H9 (cell line): ENCODE results near the gene PEX14. TPM values are rescaled to one million over a fixed set of nuclear protein-coding genes. Genes with fewer than 3 reads are reported as not detected.

Experiments
- DNase-seq: peaks from one replicate; pipeline ENCODE4 v3.0.0-alpha.2; 2017
- H2AFZ ChIP-seq: one replicate; pipeline ENCODE4 v1.6.1; 2013; ENCODE audit warnings: mild to moderate bottlenecking, low read length, control low read depth, moderate library complexity
- H2AK5ac ChIP-seq: 2 replicates; pipeline ENCODE4 v1.6.1; 2013; ENCODE audit warnings: low read length, control low read depth, mixed read lengths; ENCODE audit not compliant: insufficient read length
- H2BK120ac ChIP-seq: one replicate; pipeline ENCODE4 v1.6.1; 2013; ENCODE audit warnings: low read depth, mild to moderate bottlenecking, low read length, control low read depth, inconsistent platforms; ENCODE audit not compliant: poor library complexity, severe bottlenecking
- H2BK12ac ChIP-seq: 2 replicates; pipeline ENCODE4 v1.6.1; 2013; ENCODE audit warnings: low read length, control low read depth, mixed read lengths, low read depth; ENCODE audit not compliant: insufficient read length
- H2BK15ac ChIP-seq: 2 replicates; pipeline ENCODE4 v1.6.1; 2013; ENCODE audit warnings: low read depth, low read length, control low read depth
- H2BK20ac ChIP-seq: one replicate; pipeline ENCODE4 v1.6.1; 2013; ENCODE audit warnings: low read depth, mild to moderate bottlenecking, low read length, control low read depth, inconsistent platforms; ENCODE audit not compliant: poor library complexity, severe bottlenecking
- H2BK5ac ChIP-seq: 2 replicates; pipeline ENCODE4 v1.6.1; 2013; ENCODE audit warnings: low read length, control low read depth, mixed read lengths; ENCODE audit not compliant: insufficient read length
- H3K14ac ChIP-seq: 2 replicates; pipeline ENCODE4 v1.6.1; 2013; ENCODE audit warnings: low read length, control low read depth; ENCODE audit not compliant: insufficient read depth
- H3K18ac ChIP-seq: 2 replicates; pipeline ENCODE4 v1.6.1; 2013; ENCODE audit warnings: low read depth, mild to moderate bottlenecking, mixed read lengths, low read length, control low read depth; ENCODE audit not compliant: insufficient read length
- H3K23ac ChIP-seq: 2 replicates; pipeline ENCODE4 v1.6.1; 2013; ENCODE audit warnings: low read length, control low read depth, mixed read lengths, low read depth; ENCODE audit not compliant: insufficient read length
- H3K23me2 ChIP-seq: 2 replicates; pipeline ENCODE4 v1.6.1; 2013; ENCODE audit warnings: low read depth, mild to moderate bottlenecking, mixed read lengths, low read length, control low read depth; ENCODE audit not compliant: insufficient read length, poor library complexity, severe bottlenecking
- H3K27ac ChIP-seq: 2 replicates; pipeline ENCODE4 v1.5.1; 2013; ENCODE audit warnings: low read length, control low read depth, mixed read lengths, low read depth; ENCODE audit not compliant: insufficient read length
- H3K27me3 ChIP-seq: 2 replicates; pipeline ENCODE4 v1.6.1; 2013; ENCODE audit warnings: low read length, control low read depth, inconsistent platforms; ENCODE audit not compliant: insufficient read depth
- H3K4ac ChIP-seq: 2 replicates; pipeline ENCODE4 v1.6.1; 2013; ENCODE audit warnings: low read depth, mild to moderate bottlenecking, control low read depth, inconsistent platforms, low read length, moderate library complexity
- H3K4me1 ChIP-seq: 2 replicates; pipeline ENCODE4 v1.6.1; 2013; ENCODE audit warnings: low read length, control low read depth, inconsistent platforms; ENCODE audit not compliant: insufficient read depth
- H3K4me2 ChIP-seq: 2 replicates; pipeline ENCODE4 v1.6.1; 2013; ENCODE audit warnings: low read length, control low read depth, mixed read lengths; ENCODE audit not compliant: insufficient read length, insufficient read depth
- H3K56ac ChIP-seq: 2 replicates; pipeline ENCODE4 v1.6.1; 2013; ENCODE audit warnings: low read depth, mild to moderate bottlenecking, mixed read lengths, low read length, control low read depth; ENCODE audit not compliant: insufficient read length
- H3K79me1 ChIP-seq: 2 replicates; pipeline ENCODE4 v1.6.1; 2013; ENCODE audit warnings: low read depth, mild to moderate bottlenecking, moderate library complexity, low read length, control low read depth, inconsistent platforms; ENCODE audit not compliant: insufficient read depth, poor library complexity, severe bottlenecking
- H3K79me2 ChIP-seq: 2 replicates; pipeline ENCODE4 v1.6.1; 2013; ENCODE audit warnings: low read length, control low read depth, inconsistent platforms; ENCODE audit not compliant: insufficient read depth
- H3K9ac ChIP-seq: 2 replicates; pipeline ENCODE4 v1.6.1; 2013; ENCODE audit warnings: low read length, control low read depth, mixed read lengths; ENCODE audit not compliant: insufficient read length; ENCODE audit errors: extremely low read depth
- H3K9me3 ChIP-seq: one replicate; pipeline ENCODE4 v1.6.1; 2013; ENCODE audit warnings: low read depth, low read length, inconsistent platforms; ENCODE audit not compliant: control insufficient read depth
- H3T11ph ChIP-seq: one replicate; pipeline ENCODE4 v1.6.1; 2013; ENCODE audit warnings: mild to moderate bottlenecking, low read length, control low read depth, inconsistent platforms
- H4K20me1 ChIP-seq: one replicate; pipeline ENCODE4 v1.6.1; 2013; ENCODE audit not compliant: control insufficient read depth, insufficient read length, insufficient read depth
- H4K5ac ChIP-seq: 2 replicates; pipeline ENCODE4 v1.6.1; 2013; ENCODE audit warnings: low read depth, mild to moderate bottlenecking, mixed read lengths, low read length, control low read depth; ENCODE audit not compliant: insufficient read length
- H4K8ac ChIP-seq: replicated peaks from 2 replicates; pipeline ENCODE4 v1.6.1; 2013; ENCODE audit warnings: low read length, control low read depth, mixed read lengths, low read depth; ENCODE audit not compliant: insufficient read length
- H4K91ac ChIP-seq: 2 replicates; pipeline ENCODE4 v1.6.1; 2013; ENCODE audit warnings: low read depth, mild to moderate bottlenecking, moderate library complexity, mixed read lengths, low read length, control low read depth; ENCODE audit not compliant: insufficient read length
- H3K27ac Mint-ChIP-seq, 3 experiments: 2 replicates in 2 of 3; 3 replicates in 1 of 3; pipeline ENCODE4 v1.8.0; 2020 to 2021; ENCODE audit warnings: mixed read lengths in 3 of 3, mild to moderate bottlenecking in 1 of 3, moderate library complexity in 1 of 3
- H3K27me3 Mint-ChIP-seq: 2 replicates; pipeline ENCODE4 v1.8.0; 2021; ENCODE audit warnings: low read depth, mild to moderate bottlenecking, moderate library complexity, mixed read lengths
- H3K36me3 Mint-ChIP-seq, 3 experiments: 2 replicates in 2 of 3; 3 replicates in 1 of 3; pipeline ENCODE4 v1.8.0; 2020 to 2021; ENCODE audit warnings: low read depth in 3 of 3, mixed read lengths in 3 of 3; ENCODE audit not compliant: insufficient read depth in 1 of 3
- H3K4me1 Mint-ChIP-seq, 2 experiments: 2 replicates each; pipeline ENCODE4 v1.8.0; 2020; ENCODE audit warnings: mixed read lengths in 2 of 2
- H3K4me3 Mint-ChIP-seq, 2 experiments: 2 replicates in 1 of 2; 3 replicates in 1 of 2; pipeline ENCODE4 v1.8.0; 2020 to 2021; ENCODE audit warnings: mild to moderate bottlenecking in 2 of 2, mixed read lengths in 2 of 2, moderate library complexity in 1 of 2
- H3K9me3 Mint-ChIP-seq, 2 experiments: 2 replicates in 1 of 2; 3 replicates in 1 of 2; pipeline ENCODE4 v1.8.0; 2020; ENCODE audit warnings: mild to moderate bottlenecking in 2 of 2, mixed read lengths in 2 of 2, moderate library complexity in 1 of 2
- WGBS: extraction: QIAGEN DNeasy Blood & Tissue Kit; methylation state at CpG from one replicate; pipeline ENCODE4 v1.1.7; 2013; ENCODE audit warnings: missing lambda C conversion rate, low lambda C conversion rate, mixed read lengths; ENCODE audit not compliant: insufficient read length; ENCODE audit errors: extremely low coverage; 5-methylcytosine and 5-hydroxymethylcytosine counted together
- total RNA-seq: library from RNA; stranded (reverse); gene quantifications from 2 replicates; pipeline ENCODE4 v1.2.1, GENCODE V29; 2021
- TF ChIP-seq, protein P1 (sequence below): fragments of 200-600 bp; sonication (generic); conservative IDR thresholded peaks from 3 replicates; pipeline ENCODE4 v1.8.0; 2021; ENCODE audit warnings: antibody characterized with exemption, mild to moderate bottlenecking

Gene PEX14
- total RNA-seq, 1 experiment from 2014 or later: 23.9 TPM

GRCh38 chr1:10622910-10623685 lies 148.3 kb downstream of the PEX14 start:
- Mint-ChIP-seq H3K36me3 (peaks cover 0 to 16% (median 5%) of the 10 kb centered on the region in 3 experiments; a peak in 4 of 7 replicates), H3K4me1 (0 out of 4 replicates have a peak, but pooled peaks cover 0 to 2% of the 10 kb centered on the region in 2 experiments), H3K27me3 (no peaks in the 10 kb centered on the region), H3K27ac (peak overlapping the region in 2 of 3 experiments; percentile 23 to 31; a peak in 2 of 7 replicates), H3K9me3 (no peaks in the 10 kb centered on the region), H3K4me3 (no peak overlapping the region)
- Histone ChIP-seq H3K4ac (no peak overlapping the region), H3K18ac (no peak overlapping the region), H3K9ac (no peak overlapping the region), H3K4me2 (no peak overlapping the region), H3T11ph (no peak overlapping the region), H3K79me1 (no peaks in the 10 kb centered on the region), H2AFZ (no peak overlapping the region), H3K79me2 (no peaks in the 10 kb centered on the region), H3K27ac (no peak overlapping the region), H2BK120ac (no peak overlapping the region), H2AK5ac (no peak overlapping the region), H3K23me2 (no peaks in the 10 kb centered on the region), H3K56ac (no peak overlapping the region), H3K23ac (no peak overlapping the region), H3K27me3 (no peaks in the 10 kb centered on the region), H4K20me1 (no peaks in the 10 kb centered on the region), H3K14ac (no peak overlapping the region; the same call in 1 of the 2 replicates), H3K9me3 (no peaks in the 10 kb centered on the region), H2BK20ac (no peak overlapping the region), H4K8ac (no peak overlapping the region), H4K91ac (no peak overlapping the region), H2BK5ac (no peak overlapping the region), H2BK15ac (no peak overlapping the region), H4K5ac (no peak overlapping the region), H3K4me1 (no peaks in the 10 kb centered on the region), H2BK12ac (no peak overlapping the region)
- WGBS: no CpG with 5 or more reads among the region's 24 CpGs
- DNase-seq: no peak
- TF ChIP-seq, protein P1, sequence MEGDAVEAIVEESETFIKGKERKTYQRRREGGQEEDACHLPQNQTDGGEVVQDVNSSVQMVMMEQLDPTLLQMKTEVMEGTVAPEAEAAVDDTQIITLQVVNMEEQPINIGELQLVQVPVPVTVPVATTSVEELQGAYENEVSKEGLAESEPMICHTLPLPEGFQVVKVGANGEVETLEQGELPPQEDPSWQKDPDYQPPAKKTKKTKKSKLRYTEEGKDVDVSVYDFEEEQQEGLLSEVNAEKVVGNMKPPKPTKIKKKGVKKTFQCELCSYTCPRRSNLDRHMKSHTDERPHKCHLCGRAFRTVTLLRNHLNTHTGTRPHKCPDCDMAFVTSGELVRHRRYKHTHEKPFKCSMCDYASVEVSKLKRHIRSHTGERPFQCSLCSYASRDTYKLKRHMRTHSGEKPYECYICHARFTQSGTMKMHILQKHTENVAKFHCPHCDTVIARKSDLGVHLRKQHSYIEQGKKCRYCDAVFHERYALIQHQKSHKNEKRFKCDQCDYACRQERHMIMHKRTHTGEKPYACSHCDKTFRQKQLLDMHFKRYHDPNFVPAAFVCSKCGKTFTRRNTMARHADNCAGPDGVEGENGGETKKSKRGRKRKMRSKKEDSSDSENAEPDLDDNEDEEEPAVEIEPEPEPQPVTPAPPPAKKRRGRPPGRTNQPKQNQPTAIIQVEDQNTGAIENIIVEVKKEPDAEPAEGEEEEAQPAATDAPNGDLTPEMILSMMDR: no peak
